ENCODE results near the gene MAP3K14. TPM values are rescaled to one million over a fixed set of nuclear protein-coding genes. Genes with fewer than 3 reads are reported as not detected.

The MAP3K14 gene
- total RNA-seq, 1 donor from 2014 or later = 64.7 TPM

DNA sequence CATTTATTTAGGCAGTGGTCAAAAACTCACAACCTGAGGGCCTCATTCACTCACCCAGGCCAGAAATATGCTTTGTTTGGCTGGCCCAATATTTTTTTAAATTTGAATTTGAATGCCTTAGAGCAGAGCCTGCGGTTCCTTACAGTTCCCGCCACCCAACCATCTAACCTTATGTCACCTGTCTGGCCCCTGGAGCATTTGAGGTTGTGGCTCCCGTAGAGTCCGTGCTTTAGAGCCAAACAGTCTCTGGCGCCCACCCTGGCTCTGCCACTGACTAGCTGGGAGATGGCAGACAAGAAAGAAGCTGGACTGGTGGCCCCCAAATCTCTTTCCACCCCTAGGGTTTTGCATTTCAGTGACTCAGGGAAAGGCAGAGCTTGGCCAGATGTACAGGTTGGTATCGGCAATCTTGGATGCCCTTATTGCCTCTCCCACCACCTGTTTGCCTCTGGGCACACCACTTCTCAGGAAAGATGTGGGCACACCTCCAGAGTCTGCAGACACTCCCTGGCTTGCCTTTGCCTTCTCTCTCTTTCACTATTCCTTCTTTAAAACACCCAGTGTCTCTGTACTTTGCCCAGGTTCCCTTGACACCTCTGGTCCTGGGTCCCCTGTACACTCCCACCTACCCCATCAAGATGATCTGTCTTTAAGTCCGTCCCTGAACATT, 1.9 kb upstream of the MAP3K14 start:
- intact Hi-C loops (cut with micrococcal nuclease) = loop anchor here (5.0 kb wide), 3 partner anchors 266 to 874 kb away; partner anchors contain the start of genes DCAKD, KANSL1 and KIF18B
- no peak for DNase-seq (ENCODE audit: low spot score)
- Mint-ChIP-seq H3K27ac (peak overlapping the region; percentile 57), H3K27me3 (ENCODE audit: insufficient read depth) (no peaks in the 10 kb centered on the region), H3K36me3 (ENCODE audit: low read depth) (peaks cover 22% of the 10 kb centered on the region), H3K4me1 (ENCODE audit: low read depth) (peaks cover 66% of the 10 kb centered on the region), H3K9me3 (no peaks in the 10 kb centered on the region), H3K4me3 (peak overlapping the region; percentile 60)

DNA sequence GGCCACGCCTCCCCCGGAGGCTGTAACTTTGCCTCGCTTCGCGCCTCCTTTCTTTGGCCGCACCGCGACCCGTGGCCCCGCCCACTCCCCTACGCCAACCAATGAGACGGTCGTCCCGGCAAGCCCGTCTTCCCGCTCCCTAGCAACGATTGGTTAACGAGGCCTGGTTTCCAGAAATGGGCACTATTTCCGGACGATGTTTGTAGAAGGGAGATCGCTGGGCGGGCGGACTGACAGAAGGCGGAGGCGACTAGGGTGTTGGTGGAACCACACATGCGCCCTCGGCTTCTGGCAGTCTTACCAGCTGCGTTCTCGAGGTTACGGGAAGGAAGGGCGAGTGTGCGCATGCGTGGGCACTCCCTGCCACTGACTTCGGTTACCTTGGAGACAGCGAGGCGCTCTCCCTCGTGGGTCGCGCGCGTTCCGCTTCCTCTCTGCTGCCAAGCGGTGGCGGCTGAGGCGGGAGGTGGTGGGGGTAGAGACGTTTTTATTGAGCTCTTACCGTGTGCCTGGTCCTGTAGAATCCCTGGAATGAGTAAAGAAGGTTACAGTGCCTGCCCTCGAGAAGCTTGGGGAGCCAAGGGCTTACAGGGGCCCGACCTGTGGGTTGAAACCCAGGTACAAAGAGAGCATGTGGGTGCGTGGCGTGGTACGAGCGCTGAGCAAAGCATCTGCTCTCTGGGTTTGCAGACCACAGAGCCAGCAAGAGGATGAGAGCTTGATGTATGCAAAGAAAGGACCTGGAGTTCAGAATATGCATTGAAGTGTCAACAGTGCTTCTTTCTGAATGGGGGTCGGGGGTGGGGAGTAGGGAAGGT, 500 bp upstream of the MAP3K14 start:
- peak; percentile 99 for DNase-seq (ENCODE audit: low spot score)
- Mint-ChIP-seq H3K9me3 (no peaks in the 10 kb centered on the region), H3K4me3 (peak overlapping the region; percentile 88), H3K27ac (peak overlapping the region; percentile 95), H3K4me1 (ENCODE audit: low read depth) (peaks cover 80% of the 10 kb centered on the region), H3K27me3 (ENCODE audit: insufficient read depth) (no peaks in the 10 kb centered on the region), H3K36me3 (ENCODE audit: low read depth) (peaks cover 29% of the 10 kb centered on the region)
- intact Hi-C loops (cut with micrococcal nuclease) = loop anchor here (1.0 to 5.0 kb wide), 12 partner anchors 10 to 875 kb away; partner anchors contain the start of genes DCAKD, HEXIM1, HEXIM2 and KANSL1

DNA sequence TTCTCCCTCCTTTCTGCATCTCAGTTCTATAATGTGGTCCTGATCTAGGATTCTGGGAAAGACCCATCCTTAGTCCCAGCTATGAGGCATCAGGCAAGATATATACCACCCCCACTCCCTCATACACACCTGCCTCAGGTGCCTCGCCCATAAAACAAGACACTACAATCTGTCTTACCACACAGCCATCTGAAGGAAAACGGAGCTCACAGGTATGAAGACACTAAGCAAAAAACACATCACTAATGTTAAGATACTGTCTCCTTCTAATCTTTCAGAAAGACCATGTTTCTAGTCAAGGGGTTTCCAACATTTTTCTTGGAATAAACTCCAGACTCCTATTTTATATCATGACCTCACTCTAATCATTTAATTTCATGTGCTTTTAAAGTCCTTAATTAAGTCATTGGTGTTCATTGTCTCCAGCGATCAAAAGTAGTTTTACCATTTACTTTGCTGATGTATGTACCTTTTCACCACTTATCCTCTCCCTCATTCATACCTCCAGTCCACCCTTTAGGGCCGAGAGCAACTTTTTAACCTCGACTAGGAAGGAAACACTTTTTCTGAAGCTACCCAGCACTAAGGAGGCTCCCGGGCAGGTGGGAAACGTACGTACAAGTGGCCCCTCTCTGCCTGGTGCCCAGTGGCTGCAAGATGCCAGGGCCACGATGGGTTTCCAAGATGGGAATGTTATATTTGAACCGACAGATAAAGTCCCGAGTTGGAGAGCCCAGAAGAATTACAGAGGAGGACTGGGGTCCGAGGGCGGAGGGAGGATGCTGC, 979 bp downstream of the MAP3K14 start:
- Mint-ChIP-seq H3K4me1 (ENCODE audit: low read depth) (peaks cover 80% of the 10 kb centered on the region), H3K36me3 (ENCODE audit: low read depth) (peaks cover 38% of the 10 kb centered on the region), H3K27ac (peak overlapping the region; percentile 99), H3K9me3 (no peaks in the 10 kb centered on the region), H3K27me3 (ENCODE audit: insufficient read depth) (no peaks in the 10 kb centered on the region), H3K4me3 (peak overlapping the region; percentile 95)
- intact Hi-C loops (cut with micrococcal nuclease) = loop anchor here (2.0 to 5.0 kb wide), 4 partner anchors 13 to 876 kb away; partner anchors contain the start of genes DCAKD, KANSL1 and KIF18B
- DNase-seq (ENCODE audit: low spot score) = no peak

DNA sequence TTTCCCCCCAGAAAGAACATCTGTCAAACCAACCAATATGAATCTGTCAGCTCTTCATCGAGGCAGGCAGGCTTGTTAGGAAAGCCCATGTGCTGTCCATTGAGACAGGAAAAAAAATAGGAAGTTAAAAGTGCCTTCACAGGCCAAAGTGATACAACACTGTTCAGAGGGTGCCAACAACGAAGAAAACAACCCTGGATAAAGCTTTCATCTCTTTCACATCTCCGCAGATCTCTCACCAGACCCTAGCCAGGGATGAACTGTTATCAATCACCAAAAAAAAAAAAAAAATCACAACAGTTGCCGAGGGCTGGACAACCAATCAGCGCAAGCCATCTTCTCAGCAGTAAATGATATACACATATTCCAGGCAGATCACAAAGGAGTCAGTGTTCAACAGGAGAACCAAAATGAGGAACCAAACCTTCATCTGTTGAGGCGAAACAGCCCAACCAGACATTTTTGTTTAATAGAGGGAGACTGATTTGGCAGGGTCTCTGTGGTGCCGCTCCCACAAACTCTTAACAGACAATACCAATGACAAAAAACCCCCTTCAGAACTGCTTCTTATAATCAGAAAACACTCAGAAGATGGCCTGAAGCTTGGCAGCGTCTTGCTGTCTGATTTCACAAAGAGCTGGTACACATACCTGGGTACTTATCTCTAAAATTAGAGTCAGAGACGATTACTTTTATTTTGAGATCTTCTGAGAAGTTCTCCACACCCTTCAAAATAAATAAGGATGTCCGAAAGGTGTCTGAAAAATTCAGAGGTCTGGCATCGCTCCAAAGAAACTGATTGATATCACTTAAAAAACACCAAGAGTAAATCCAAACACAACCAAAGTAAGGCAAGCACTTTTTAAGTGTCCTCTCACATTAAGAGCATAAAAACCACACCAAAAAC, 1.8 kb downstream of the MAP3K14 start:
- Mint-ChIP-seq H3K9me3 (no peaks in the 10 kb centered on the region), H3K4me1 (ENCODE audit: low read depth) (peaks cover 82% of the 10 kb centered on the region), H3K27ac (peak overlapping the region; percentile 99), H3K4me3 (peak overlapping the region; percentile 95), H3K27me3 (ENCODE audit: insufficient read depth) (no peaks in the 10 kb centered on the region), H3K36me3 (ENCODE audit: low read depth) (peaks cover 46% of the 10 kb centered on the region)
- intact Hi-C loops (cut with micrococcal nuclease) = loop anchor here (5.0 kb wide), 3 partner anchors 263 to 877 kb away; partner anchors contain the start of genes DCAKD, KANSL1 and KIF18B
- no peak for DNase-seq (ENCODE audit: low spot score)

DNA sequence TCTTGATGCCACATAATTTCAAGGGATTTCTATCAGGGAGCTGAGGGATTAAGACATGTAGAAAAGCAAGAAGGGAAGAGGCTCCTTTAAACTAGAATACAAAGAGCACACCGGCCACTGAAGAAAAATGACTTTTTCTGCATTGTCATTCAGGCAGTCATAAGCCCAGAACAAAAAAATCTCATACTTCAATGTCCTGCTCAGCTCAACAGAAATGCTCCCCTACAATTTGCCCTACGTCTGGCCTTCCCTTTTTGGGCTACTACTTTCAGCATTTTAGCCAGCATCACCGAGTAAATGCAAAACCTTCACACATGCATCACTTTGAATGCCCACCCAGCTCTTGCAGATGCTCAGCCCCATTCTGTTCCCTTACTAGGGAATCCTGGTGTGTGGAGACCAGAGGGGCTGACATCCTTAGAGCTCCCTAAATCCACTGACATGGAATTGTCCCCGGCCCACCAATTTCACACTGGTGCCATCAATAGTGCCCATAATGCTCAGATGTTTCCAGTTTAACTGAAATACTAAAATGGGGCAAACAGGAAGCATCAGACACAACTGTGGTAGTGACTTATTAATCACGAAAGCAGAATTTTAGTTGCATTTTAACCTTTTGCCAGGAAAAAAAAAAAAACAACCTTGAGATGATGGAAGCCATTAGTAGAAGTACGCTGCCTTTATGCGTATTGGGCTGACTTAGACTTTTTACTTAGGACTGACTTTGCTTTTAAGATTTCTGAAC, 2.7 kb downstream of the MAP3K14 start:
- H3K4me3 Mint-ChIP-seq = peak overlapping the region; percentile 95
- H3K36me3 Mint-ChIP-seq (ENCODE audit: low read depth) = peaks cover 52% of the 10 kb centered on the region
- no peak for DNase-seq (ENCODE audit: low spot score)
- H3K4me1 Mint-ChIP-seq (ENCODE audit: low read depth) = peaks cover 82% of the 10 kb centered on the region
- H3K27me3 Mint-ChIP-seq (ENCODE audit: insufficient read depth) = no peaks in the 10 kb centered on the region
- H3K27ac Mint-ChIP-seq = peak overlapping the region; percentile 99
- H3K9me3 Mint-ChIP-seq = no peaks in the 10 kb centered on the region
- intact Hi-C loops (cut with micrococcal nuclease) = no loop called here

DNA sequence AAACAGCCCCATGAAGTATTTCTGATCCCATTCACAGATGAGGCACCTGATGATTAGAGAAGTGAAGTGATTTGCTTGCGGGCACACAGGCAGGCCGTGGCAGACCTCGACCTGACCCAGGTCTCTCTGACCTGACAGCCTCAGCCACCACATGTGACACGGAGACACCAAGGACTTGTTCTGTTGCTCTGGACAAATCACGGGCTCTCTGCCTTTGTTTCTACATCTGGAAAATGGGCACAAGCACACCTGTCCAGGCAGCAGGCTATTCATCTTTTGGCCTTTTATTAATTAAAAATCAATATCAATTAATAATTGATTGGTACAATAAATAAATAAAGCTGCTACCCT, 3.4 kb downstream of the MAP3K14 start:
- peaks cover 55% of the 10 kb centered on the region for H3K36me3 Mint-ChIP-seq (ENCODE audit: low read depth)
- no peak for DNase-seq (ENCODE audit: low spot score)
- intact Hi-C loops (cut with micrococcal nuclease) = no loop called here
- H3K9me3 Mint-ChIP-seq = no peaks in the 10 kb centered on the region
- H3K4me3 Mint-ChIP-seq = peak overlapping the region; percentile 95
- no peaks in the 10 kb centered on the region for H3K27me3 Mint-ChIP-seq (ENCODE audit: insufficient read depth)
- H3K27ac Mint-ChIP-seq = peak overlapping the region; percentile 99
- peaks cover 80% of the 10 kb centered on the region for H3K4me1 Mint-ChIP-seq (ENCODE audit: low read depth)

DNA sequence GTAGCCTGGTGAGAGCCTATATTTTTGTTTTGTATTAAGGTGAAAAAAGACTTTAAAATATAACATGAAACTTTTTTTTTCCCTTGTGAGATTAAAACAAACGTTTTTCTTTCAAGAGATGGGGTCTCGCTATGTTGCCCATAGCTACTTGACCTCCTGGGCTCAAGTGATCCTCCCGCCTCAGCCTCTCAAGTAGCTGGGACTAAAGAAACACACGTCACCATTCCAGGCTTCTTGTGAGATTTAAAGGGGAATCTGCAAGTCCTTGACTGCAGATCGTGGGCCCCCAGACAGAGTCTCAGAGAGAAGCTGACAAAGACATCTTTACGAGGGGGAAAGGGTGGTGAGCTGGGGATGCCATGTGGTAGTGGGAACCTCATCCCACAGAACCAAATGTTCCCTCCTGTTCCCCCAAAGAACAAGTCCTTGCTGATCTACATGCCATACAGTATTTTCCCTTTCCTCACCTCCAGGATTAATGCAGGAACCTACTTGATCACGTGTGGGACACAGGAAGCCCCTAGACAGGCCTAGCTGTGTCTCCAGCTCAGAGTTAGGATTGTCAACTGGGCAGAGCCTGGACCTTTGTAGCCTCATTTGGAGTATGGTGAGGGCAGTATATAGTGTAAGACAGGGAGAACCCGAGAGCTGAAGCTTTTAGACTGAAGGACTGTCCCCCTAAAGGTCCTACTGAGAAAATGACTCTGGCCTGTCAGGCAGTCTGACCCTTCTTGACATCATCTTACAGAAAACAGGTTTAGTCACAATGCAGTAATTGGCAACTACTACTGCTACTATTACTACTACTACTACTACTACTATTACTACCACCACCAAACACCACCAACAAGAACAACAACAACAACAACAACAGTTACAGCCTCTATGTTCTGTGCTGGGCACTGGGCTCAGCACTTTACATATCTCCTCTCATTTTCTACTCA, 4.1 kb downstream of the MAP3K14 start:
- DNase-seq (ENCODE audit: low spot score) = no peak
- Mint-ChIP-seq H3K27ac (peak overlapping the region; percentile 99), H3K9me3 (no peaks in the 10 kb centered on the region), H3K4me3 (peak overlapping the region; percentile 72), H3K27me3 (ENCODE audit: insufficient read depth) (no peaks in the 10 kb centered on the region), H3K4me1 (ENCODE audit: low read depth) (peaks cover 82% of the 10 kb centered on the region), H3K36me3 (ENCODE audit: low read depth) (peaks cover 58% of the 10 kb centered on the region)
- intact Hi-C loops (cut with micrococcal nuclease) = no loop called here

DNA sequence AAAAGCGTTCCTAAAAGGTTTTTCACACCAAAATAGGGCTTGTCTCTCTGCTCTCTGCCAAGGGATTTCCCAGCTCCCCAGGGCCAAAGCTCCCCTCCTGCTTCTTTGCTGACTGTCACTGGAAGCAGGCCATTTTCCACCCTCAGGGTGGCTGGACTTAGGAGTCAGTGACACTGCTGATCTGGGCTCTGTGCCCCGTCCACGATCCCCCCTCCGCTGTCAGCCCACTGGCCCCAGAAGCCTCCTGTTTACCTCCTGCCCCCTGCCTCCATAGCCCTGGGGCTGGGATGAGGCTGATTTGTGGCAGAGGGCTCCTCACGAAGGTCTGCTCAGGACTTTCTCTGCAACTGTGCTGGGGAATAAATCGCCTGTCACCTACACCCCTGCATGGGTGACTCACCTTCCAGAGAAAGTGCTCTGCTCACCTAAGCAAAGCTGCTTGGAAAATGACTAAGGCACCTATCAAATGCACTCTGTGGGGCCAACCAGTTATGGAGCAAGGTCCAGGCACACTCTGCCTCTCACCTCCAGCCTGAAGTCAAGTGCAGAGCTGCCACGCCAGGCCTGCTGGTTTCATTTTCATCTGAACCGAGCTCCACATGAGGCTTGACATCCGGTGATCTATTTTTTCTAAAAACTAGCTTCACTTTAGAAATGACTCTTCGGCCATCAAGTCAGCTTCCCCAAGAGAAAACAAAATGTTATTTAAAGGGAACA, 4.9 kb downstream of the MAP3K14 start:
- intact Hi-C loops (cut with micrococcal nuclease) = no loop called here
- Mint-ChIP-seq H3K4me3 (peak overlapping the region; percentile 72), H3K27ac (peak overlapping the region; percentile 99), H3K4me1 (ENCODE audit: low read depth) (peaks cover 85% of the 10 kb centered on the region), H3K9me3 (no peaks in the 10 kb centered on the region), H3K36me3 (ENCODE audit: low read depth) (peaks cover 64% of the 10 kb centered on the region), H3K27me3 (ENCODE audit: insufficient read depth) (no peaks in the 10 kb centered on the region)
- peak; percentile 80 for DNase-seq (ENCODE audit: low spot score)

DNA sequence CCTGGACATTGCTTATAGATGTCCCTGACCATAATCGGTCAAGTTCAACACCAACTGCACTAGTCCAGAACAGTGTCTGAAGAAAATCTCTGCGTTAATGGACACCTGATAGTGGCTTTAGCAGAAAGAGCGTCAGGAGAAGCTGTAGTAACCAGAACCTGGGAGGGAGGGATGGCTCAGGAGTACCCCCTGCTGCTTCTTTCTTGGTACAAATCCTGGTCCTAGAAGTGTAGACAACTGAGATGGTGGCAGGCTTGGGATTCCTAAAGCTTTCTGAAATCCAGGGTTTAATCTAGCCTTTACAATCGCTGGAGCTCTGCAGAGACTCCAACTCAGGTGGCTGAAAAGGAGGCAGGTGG, 5.4 kb downstream of the MAP3K14 start:
- Mint-ChIP-seq H3K4me1 (ENCODE audit: low read depth) (peaks cover 89% of the 10 kb centered on the region), H3K9me3 (no peaks in the 10 kb centered on the region), H3K27ac (peak overlapping the region; percentile 99), H3K4me3 (peak overlapping the region; percentile 72), H3K36me3 (ENCODE audit: low read depth) (peaks cover 64% of the 10 kb centered on the region), H3K27me3 (ENCODE audit: insufficient read depth) (no peaks in the 10 kb centered on the region)
- DNase-seq (ENCODE audit: low spot score) = no peak
- intact Hi-C loops (cut with micrococcal nuclease) = no loop called here

All from activated T-helper 1 cell treated with anti-CD3 and anti-CD28 coated beads, Interleukin-12 subunit alpha, Interleukin-12 subunit beta, Interleukin-2, Interleukin-4 antibody, amounts not matched to agents 30 ng/mL and 10 ng/mL and 1 ng/mL, durations not matched to agents 14 hours and 24 hours and 36 hours (primary cell).